Measurements from ENCODE around the gene NIPA2.
"Not testable (repeated sequence)": the region's sequence is repeated elsewhere in the genome, so short reads cannot be mapped to it uniquely, and the experiment has no call there.

NIPA2 gene

GRCh38 chr15:22838292-22839042, at the start of gene NIPA2:
TSS of gene NIPA2 (plus strand) at chr15:22838666. CDS start at chr15:22851732, 13,066 bp downstream.
- DNase-seq (ENCODE audit: low read depth) = peak; percentile 97

GRCh38 chr15:22794063-22794462, 44.4 kb upstream of the NIPA2 start:
- DNase-seq (ENCODE audit: low read depth) = no peak

- no peak for DNase-seq (ENCODE audit: low read depth)
Measured at GRCh38 chr15:22794621-22795167, 43.8 kb upstream of the NIPA2 start.

GRCh38 chr15:22795206-22796063, 43.0 kb upstream of the NIPA2 start:
- no peak for DNase-seq (ENCODE audit: low read depth)

- DNase-seq (ENCODE audit: low read depth) = no peak
Measured at GRCh38 chr15:22796079-22796478, 42.4 kb upstream of the NIPA2 start.

GRCh38 chr15:22799902-22800301, 38.6 kb upstream of the NIPA2 start:
- no peak for DNase-seq (ENCODE audit: low read depth)

GRCh38 chr15:22803006-22803405, 35.5 kb upstream of the NIPA2 start:
- not testable (repeated sequence) for DNase-seq (ENCODE audit: low read depth)

GRCh38 chr15:22806156-22806555, 32.3 kb upstream of the NIPA2 start:
- DNase-seq (ENCODE audit: low read depth) = no peak

GRCh38 chr15:22806664-22807063, 31.8 kb upstream of the NIPA2 start:
- DNase-seq (ENCODE audit: low read depth) = no peak

GRCh38 chr15:22807831-22808230, 30.6 kb upstream of the NIPA2 start:
- DNase-seq (ENCODE audit: low read depth) = not testable (repeated sequence)

GRCh38 chr15:22808240-22808639, 30.2 kb upstream of the NIPA2 start:
- DNase-seq (ENCODE audit: low read depth) = no peak

GRCh38 chr15:22808761-22809280, 29.6 kb upstream of the NIPA2 start:
- no peak for DNase-seq (ENCODE audit: low read depth)

- no peak for DNase-seq (ENCODE audit: low read depth)
Measured at GRCh38 chr15:22810033-22810852, 28.2 kb upstream of the NIPA2 start.

GRCh38 chr15:22810853-22811338, 27.6 kb upstream of the NIPA2 start:
- no peak for DNase-seq (ENCODE audit: low read depth)

GRCh38 chr15:22811640-22812039, 26.8 kb upstream of the NIPA2 start:
- no peak for DNase-seq (ENCODE audit: low read depth)

- no peak for DNase-seq (ENCODE audit: low read depth)
Measured at GRCh38 chr15:22813844-22814243, 24.6 kb upstream of the NIPA2 start.

- no peak for DNase-seq (ENCODE audit: low read depth)
Measured at GRCh38 chr15:22815766-22816165, 22.7 kb upstream of the NIPA2 start.

- no peak for DNase-seq (ENCODE audit: low read depth)
Measured at GRCh38 chr15:22819651-22820050, 18.8 kb upstream of the NIPA2 start.

- DNase-seq (ENCODE audit: low read depth) = no peak
Measured at GRCh38 chr15:22823495-22824128, 14.9 kb upstream of the NIPA2 start.

GRCh38 chr15:22827125-22827524, 11.3 kb upstream of the NIPA2 start:
- no peak for DNase-seq (ENCODE audit: low read depth)

GRCh38 chr15:22831473-22831872, 7.0 kb upstream of the NIPA2 start:
- DNase-seq (ENCODE audit: low read depth) = no peak

All from stimulated activated CD8-positive, alpha-beta memory T cell treated with anti-CD3 and anti-CD28 coated beads, Interleukin-12 subunit alpha, Interleukin-12 subunit beta, amount 100 ng/mL, for 4 hours (primary cell).